GM13977 (cell line): Measurements from ENCODE around the gene RNF112.

Experiments
- DNase-seq: peaks from one replicate; pipeline ENCODE4 v3.0.0; 2012; ENCODE audit warnings: low spot score
- in situ Hi-C: fragments of 300-500 bp; cut with MboI; formaldehyde crosslinking; loops from one replicate; pipeline ENCODE4 v1.12.0; 2022; ENCODE audit warnings: low sequenced_read_pairs, low pct_unique_long_range_greater_than_20kb, mixed read lengths, inconsistent platforms; ENCODE audit not compliant: unreplicated experiment
- TF ChIP-seq, protein P1 (sequence below): IDR thresholded peaks from 2 replicates; pipeline ENCODE4 v1.5.1; 2012; ENCODE audit warnings: mild to moderate bottlenecking, control low read depth; ENCODE audit not compliant: insufficient read depth; ENCODE audit errors: extremely low read depth, missing control alignments

The RNF112 gene

DNA sequence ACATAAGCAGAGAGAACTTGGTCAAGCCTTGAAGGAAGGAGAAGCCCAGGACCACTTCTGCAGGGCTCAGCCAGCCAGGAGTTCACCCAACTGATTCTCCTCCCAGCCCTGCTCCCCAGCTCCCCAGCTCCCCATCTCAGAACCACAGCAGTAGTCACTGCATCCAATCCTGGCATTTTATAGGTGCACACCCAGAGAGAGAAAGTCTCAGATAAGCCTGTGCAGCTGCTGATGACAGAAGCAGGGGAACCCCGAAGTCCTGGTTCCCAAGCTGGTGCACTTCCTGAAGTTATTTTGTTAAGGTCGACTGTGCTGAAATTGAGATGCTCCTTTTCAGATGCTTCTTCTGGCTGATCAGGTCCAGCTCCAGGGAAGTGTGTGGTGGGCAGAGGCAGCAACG, 6.6 kb downstream of the RNF112 start:
- DNase-seq = no peak
- in situ Hi-C loops = no loop called here
- TF ChIP-seq, protein P1, sequence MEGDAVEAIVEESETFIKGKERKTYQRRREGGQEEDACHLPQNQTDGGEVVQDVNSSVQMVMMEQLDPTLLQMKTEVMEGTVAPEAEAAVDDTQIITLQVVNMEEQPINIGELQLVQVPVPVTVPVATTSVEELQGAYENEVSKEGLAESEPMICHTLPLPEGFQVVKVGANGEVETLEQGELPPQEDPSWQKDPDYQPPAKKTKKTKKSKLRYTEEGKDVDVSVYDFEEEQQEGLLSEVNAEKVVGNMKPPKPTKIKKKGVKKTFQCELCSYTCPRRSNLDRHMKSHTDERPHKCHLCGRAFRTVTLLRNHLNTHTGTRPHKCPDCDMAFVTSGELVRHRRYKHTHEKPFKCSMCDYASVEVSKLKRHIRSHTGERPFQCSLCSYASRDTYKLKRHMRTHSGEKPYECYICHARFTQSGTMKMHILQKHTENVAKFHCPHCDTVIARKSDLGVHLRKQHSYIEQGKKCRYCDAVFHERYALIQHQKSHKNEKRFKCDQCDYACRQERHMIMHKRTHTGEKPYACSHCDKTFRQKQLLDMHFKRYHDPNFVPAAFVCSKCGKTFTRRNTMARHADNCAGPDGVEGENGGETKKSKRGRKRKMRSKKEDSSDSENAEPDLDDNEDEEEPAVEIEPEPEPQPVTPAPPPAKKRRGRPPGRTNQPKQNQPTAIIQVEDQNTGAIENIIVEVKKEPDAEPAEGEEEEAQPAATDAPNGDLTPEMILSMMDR = no peak

DNA sequence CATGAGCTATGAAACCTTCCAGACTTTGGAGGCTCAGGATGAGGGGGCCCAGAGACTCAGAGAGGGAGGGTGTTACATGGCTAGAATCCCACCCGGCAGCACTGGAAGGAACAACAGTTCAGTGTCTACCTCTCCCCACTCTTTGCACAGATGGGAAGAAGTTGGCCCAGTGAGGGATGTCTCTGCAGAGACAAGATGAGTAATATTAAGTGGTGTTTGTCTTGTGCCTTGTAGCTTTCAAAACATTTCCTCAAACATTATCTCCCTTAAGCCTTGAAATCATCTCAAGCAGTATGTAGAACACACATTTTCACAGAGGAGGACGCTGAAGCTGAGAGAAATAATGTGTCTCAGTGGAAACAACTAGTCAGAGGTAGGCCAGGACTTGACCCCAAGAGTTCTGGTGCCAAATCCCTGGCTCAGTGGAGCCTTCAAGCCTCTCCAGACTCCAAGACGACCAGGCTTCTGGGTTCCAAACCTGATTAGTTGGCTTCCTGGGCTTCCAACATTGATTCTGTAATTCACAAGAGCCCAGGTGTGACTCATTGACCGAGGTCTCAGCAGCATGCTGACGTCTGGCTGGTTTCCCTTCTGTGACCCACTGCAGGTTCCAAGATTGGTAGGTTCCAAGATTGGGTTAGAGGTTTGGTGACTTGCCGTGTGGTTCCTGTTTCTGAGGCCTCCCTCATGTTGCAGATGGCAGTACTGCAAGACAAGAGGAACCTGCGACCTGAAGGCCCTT, 7.4 kb downstream of the RNF112 start:
- DNase-seq = no peak
- TF ChIP-seq, protein P1 = no peak
- in situ Hi-C loops = no loop called here

DNA sequence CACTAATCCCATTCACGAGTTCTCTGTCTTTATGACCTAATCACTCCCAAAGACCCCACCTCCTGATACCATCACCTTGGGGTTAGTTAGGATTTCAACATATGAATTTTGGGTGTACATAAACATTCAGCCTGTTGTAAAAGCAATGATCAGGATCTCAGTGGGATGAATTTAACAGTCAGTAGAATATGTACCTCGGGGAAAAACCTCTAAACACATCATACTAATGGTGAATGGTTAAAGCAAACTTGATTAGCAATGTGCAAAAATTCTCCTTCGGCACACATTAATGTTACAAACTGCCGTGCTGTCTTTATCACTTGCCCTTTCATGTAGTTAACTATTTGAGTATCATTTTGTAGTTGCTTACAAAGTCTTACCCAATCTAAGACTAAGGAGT, 10.2 kb downstream of the RNF112 start:
- DNase-seq = no peak
- TF ChIP-seq, protein P1 = no peak
- in situ Hi-C loops = loop anchor here (10.0 kb wide), 1 partner anchor 56 kb away; the partner anchor contains the start of gene B9D1

DNA sequence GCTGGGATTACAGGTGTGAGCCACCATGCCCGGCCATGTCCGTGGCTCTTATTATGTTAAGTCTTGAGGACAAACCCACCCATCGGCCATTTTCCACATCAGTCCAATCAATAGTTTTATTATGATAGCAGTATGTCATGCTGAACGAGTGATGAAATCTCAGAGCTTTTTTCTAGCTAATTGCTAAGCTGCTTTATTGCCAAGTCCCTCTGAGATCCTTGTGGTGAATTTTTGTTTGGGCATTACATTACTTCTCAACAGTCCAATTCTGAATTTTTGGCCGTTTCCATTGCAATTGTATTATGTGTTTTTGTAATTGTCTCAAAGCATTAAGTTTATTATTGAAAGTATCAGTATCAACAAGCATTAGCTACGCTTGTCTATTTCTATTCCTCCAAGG, 10.9 kb downstream of the RNF112 start:
- TF ChIP-seq, protein P1 = no peak
- in situ Hi-C loops = loop anchor here (10.0 kb wide), 1 partner anchor 57 kb away; the partner anchor contains the start of gene B9D1

DNA sequence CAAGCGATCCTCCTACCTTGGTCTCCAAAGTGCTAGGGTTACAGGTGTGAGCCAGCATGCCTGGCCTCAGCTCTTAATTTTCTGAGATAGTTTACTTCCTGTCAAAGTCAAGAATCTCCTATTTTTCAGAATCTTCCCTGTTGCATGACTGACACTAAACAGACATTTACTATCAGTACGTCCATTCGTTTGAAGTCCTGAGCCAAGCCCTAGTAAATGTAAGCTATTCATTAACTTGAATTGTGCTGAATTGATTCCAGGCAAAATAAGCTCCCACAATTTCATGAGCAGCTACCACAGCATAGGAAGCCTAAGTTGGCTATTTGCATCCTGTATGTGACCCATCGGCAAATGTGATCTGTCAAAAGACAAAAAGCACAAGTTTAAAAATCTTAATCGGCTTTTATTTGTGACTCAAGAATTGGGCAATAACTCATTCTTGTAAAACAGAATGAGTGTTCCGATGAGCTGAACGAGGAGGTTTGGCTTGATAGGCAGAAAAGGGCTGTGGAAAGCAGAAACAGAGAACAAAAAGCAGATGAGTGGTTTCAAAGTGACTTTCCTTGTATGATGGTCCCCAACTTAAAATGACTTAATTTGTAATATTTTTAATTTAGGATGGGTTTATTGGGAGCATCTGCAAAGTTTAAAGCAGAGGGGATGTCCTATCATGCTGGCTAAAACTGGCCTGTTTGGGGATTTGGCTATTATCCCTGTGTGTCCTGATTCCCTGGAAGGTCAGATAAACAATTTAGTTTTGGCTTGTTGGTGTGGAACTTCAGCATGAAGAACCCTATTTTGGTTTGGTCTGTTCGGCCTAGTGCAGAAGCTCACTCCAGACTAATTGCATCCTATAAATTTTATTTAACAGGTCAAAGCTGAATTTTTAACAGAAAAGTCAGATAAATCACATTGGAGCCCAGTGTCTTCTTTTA, 14.2 kb downstream of the RNF112 start:
- no peak for DNase-seq
- in situ Hi-C loops = loop anchor here (10.0 kb wide), 1 partner anchor 60 kb away; the partner anchor contains the start of gene B9D1
- TF ChIP-seq, protein P1 = no peak

More for the DNA sequence above, 10.9 kb downstream of the RNF112 start:
- DNase-seq = no peak

DNA sequence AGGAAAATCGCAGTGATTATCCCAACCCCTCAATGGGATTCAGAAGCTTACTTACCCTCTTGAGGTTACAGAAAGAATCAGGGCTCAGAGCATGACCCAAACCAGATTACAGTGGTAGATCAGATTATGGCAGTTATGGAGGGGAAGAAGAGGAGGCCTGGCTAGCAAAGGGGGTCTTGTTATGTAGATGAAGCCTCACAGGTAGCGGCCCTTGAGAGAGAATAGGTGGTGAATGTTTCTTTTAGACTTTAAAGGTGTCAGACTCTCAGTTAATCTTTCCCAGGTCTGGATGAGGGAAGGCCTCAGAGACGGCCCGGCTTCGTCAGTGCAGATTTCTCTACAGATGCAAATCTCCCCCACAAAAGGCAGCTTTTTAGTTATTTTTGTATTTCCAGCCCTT, 15.6 kb downstream of the RNF112 start:
- DNase-seq = no peak
- TF ChIP-seq, protein P1 = no peak
- in situ Hi-C loops = loop anchor here (10.0 kb wide), 1 partner anchor 62 kb away; the partner anchor contains the start of gene B9D1
